GM19193 (cell line): Measurements from ENCODE around the gene SERINC2.

Source experiments
- POLR2A ChIP-seq: IDR thresholded peaks from 4 replicates; pipeline ENCODE4 v1.6.1; 2011; ENCODE audit not compliant: insufficient read depth, insufficient read length; ENCODE audit errors: extremely low read depth

SERINC2 gene

DNA sequence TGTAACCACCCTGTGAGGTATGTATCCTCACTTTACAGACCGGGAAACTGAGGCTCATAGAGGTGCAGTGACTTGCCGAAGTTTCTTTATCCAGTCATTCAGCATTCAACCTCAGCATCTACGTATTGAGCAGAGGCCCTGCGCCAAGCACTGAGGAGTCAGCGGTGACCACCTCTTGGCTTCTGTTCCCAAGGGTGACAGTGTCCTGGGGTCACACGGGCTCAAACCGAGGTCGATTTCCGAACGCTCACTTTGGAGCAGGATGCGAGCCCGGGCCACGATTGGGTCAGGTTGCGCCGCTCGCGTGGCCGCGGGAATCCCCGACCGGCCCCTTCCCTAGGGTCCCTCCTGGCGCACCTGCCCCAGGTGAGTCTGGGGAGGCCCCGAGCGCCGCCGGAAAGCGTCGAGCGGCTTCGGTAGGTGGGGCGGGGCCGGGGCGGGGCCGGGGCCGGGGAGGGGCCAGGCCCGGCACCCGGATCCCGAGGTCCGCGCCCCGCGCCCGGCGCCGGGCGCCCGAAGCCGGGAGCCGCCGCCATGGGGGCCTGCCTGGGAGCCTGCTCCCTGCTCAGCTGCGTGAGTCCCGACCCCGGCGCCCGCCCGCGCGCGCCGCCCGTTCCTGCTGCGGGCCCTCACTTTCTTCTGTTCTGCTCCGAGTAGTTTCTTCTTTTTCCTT, at the start of gene SERINC2:
Gene SERINC2, plus strand, starts transcription at position 482 of the 673 bp plus-strand sequence. Its CDS starts 53 bp downstream, at position 535.
- TF ChIP-seq POLR2A: no peak

DNA sequence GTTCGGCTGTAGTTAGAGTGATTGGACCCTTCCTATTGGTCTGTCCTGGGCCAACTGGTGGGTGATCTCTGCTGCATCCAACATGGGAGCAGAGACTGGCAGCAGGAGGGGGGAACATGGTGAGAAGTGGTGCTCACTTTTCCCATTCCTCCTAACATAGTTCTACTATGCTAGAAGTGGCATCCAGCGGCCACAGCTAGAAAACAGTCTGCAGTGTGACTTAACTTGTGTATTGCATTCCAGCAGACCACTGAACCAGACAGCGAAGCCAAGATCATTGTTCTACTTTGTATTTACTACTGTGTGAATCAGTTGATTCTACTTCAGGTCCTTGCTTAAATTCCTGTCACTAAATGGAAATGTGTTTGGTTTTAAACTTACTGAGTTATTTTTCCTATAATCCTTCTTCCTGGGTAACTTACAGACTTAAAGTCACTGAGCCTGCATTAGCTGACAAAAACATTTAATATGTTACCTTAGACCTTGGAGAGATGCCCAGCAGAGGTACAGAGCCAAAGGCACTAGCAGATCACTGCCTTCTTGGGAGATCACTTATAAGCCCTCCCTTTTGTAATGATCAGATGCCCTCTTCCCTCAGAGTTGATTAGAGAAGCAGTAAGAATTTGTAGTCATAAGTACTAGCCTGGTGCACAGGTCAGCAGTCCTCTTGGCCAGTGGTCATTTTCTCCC, 48.3 kb upstream of the SERINC2 start:
- no peak for TF ChIP-seq POLR2A

DNA sequence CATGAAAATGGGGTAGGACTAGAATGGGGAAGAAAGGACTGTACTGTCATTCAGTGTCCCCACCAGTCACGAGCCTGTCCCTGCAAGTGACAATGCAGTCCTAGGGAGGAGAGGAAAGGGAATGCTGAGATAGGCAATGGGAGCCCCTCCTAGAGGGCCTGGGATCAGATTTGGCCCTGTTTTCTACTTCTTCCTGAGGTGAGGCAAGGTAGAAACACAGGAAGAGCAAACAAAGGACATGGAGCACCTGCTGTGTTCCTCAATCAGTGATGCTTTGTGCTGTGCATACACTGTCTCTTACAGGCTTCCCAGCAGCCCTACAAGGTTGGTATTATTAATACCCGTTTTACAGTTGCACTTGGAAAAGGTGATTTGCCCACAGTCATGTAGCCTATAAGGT, 46.2 kb upstream of the SERINC2 start:
- TF ChIP-seq POLR2A: no peak

- TF ChIP-seq POLR2A: no peak
These were observed 44.4 kb upstream of the SERINC2 start for GRCh38 chr1:31368611-31369107.

GRCh38 chr1:31370021-31370420, 43.0 kb upstream of the SERINC2 start:
- TF ChIP-seq POLR2A: no peak

DNA sequence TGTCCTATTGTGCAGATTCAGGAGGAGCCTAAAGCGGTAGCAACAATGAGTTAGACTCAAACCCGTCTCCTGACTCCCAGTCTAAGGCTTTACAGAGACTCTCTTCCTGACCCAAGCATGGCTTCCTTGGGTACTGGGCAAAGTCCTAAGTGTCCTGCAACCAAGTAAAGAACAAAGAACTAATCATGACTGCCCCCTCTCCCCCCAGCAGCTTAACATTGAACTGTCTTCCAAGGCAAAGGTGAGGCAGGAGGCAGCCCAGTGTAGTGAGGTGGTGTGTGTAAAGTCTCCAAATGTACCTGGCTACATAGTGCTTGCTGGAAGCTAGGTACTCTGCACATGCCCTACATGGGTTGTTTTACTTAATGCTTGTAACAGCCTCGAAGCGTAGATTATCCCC, 42.4 kb upstream of the SERINC2 start:
- TF ChIP-seq POLR2A: no peak

GRCh38 chr1:31371121-31371959, 41.7 kb upstream of the SERINC2 start:
- no peak for TF ChIP-seq POLR2A

- no peak for TF ChIP-seq POLR2A
These were observed 41.0 kb upstream of the SERINC2 start for GRCh38 chr1:31372051-31372450.

GRCh38 chr1:31372751-31373055, 40.3 kb upstream of the SERINC2 start:
- no peak for TF ChIP-seq POLR2A

GRCh38 chr1:31373056-31373896, 39.7 kb upstream of the SERINC2 start, which contains the start of gene FABP3:
Gene FABP3 (minus strand): TSS chr1:31373076. CDS start chr1:31373014, 62 bp downstream.
- no peak for TF ChIP-seq POLR2A

DNA sequence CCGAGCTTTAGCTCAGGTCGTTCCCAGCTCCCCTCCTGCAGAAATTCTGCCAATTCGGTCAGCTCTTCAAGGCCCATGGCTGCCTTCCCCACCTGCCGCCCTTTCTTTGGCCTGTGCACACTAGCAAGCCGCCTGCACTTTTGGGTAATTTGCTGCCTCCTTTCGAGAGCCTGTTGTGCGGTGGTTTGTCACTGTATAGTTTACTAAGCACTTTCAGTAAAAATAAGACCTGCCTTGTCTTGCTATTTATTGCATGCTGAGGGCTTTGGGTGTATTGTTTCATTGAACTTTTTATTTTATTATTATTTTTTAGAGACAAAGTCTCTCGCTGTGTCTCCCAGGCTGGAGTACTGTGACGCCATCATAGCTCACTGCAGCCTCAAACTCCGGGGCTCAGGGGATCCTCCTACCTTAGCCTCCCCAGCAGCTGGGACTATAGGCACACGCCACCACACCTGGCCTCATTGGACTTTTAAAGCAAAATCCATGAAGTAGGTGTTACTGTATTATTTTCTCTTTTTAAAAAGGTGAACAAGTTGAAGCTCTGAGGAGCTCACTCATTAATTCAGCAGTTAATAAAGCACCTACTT, 39.0 kb upstream of the SERINC2 start:
- TF ChIP-seq POLR2A: no peak

DNA sequence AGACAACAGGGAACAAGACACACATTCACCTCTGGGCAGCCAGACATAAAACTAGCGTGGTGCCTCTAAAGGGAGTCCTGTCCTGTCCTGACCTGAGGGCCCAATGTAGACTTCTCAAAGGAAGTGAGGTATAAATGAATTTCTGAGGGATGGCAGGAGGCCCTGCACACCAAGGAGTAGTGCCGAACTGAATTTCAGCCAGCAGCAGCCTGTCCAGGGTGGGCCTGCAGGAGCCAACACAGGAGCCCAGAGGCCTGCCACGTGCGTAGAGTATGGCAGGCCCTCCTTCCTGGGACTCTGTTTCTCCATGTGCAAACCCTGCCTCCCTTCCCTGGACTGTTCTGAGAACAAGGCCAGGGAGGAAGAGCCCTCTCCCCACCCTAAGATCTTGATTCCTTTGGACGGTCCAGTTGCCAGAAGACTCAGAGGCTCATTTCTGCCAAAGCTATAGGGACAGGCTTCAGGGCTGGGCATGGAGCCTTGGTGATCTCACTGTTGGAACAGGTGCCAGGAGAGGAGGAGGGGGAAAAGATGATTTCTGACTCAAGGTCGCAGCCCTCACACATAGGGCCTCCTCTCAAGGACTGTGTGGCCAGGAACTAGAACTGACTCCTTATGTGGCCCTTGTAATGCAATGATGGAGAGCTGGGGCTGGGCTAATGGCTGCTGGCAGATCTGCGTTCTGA, 38.4 kb upstream of the SERINC2 start:
- TF ChIP-seq POLR2A: no peak

DNA sequence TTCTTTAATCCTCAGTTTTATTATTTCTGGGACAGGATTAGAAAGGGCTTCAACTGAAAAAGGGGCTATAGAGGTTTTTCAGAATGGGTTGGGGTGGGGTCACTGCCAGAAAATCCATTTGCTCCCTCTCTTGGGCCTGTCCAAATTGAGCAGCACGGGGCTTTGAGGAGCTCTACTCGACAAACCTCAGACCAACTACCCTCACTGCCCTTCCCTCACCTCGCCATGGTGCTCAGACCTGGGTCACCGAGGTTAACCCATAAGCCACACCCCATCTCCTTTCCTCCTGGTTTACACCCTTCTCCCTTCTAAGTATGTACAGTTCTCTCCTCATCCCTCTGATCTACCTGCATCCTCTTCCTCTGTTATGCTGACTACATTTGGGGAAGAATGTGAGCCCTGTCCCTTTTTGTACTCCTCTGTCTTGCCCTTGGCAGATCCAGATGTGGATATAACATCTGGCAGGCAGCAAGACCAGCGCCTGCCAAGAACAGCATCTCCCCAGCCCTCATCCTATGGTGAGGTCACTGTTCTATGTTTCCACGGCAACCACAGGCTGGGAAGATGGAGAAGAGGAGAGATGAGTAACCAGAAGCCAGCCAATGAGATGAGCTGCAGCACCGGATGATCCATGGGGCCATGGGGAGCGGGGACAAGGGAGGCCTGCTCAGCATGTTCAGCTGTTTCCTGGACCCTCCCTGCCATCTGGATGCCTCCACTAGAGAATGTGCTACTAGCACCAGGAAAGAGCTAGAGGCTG, 36.5 kb upstream of the SERINC2 start:
- no peak for TF ChIP-seq POLR2A

DNA sequence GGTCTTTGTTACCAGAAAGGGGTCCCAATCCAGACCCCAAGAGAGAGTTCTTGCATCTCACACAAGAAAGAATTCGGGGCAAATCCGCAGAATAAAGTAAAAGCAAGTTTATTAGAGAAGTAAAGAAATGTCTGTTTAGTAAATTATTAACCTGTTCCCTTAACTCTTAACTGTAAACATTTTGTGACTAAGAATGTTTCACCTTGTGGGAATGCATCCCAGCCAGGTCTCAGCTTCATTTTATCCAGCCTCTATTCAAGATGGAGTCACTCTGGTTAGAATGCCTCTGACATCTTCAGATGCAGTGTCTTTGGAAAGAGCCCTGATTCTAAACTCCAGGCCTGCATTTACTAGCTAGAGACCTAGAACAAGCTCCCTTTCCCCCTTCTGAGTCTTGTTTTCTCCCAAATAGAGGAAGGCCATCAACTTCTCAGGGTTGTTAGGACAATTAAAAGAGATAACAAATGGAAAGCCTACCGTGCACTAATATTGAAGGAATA, 35.6 kb upstream of the SERINC2 start:
- no peak for TF ChIP-seq POLR2A
